ENCODE results near the gene ARL6IP5.

ARL6IP5 gene

DNA sequence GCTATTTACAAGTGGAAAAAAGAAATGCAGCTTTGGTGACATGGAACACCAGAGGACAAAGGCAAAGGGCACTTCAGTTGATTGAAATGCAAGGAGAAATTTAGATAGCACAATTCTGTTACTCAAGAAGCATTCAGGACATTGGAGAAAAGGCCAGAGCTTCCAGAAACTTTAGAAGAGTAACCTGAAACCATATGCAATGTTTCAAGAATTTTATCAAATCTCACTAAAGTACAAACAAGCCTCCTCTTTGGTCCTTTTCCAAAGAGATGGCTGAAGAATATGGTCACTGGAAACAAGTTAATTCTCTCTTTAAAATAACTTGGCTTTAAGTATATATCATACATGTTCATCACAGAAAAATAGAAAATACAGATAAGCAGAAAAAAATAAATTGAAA, 52.3 kb downstream of the ARL6IP5 start:
- TF ChIP-seq CTCF (IDR thresholded peaks at IDR 0.05), result no peak

DNA sequence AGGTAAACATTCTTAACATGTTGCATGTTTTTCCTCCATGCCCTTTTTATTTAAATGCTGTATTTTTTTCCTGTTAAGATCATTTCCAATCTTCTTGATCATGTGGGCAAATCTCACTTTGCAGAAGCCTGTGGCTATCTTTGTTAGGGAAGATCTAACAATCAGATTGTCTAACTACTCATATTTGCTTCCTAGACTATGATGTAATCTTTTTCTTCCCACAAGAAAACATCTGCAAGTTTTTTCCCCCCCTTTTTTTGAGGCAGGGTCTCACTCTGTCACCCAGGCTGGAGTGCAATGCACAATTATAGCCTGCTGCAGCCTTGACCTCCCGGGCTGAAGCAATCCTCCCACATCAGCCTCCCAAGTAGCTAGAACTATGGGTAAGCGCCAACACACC, 52.7 kb downstream of the ARL6IP5 start:
- TF ChIP-seq CTCF (IDR thresholded peaks at IDR 0.05), result no peak

GRCh38 chr3:69141313-69141712, 56.6 kb downstream of the ARL6IP5 start:
- no peak for TF ChIP-seq CTCF (IDR thresholded peaks at IDR 0.05)

DNA sequence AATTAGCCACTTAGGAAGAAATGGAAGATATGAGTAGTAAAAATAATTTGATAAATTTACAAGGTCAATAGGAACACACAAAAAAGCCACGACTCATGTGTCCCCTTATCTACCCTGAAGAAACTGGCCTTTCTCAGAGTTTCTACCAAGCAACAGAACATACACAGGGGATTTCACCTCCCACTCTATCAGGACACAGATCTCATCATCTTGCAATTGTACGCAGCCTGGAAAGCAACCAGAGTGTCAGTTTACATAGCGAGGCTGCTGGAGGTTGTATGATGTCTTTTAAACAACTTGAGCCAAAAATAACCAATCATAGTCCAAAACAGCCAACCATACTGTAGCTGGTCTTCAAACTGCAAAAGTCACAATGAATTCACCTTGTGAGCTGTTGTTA, 57.4 kb downstream of the ARL6IP5 start:
- TF ChIP-seq CTCF (IDR thresholded peaks at IDR 0.05), result no peak

GRCh38 chr3:69142797-69143454, 58.2 kb downstream of the ARL6IP5 start:
- TF ChIP-seq CTCF (IDR thresholded peaks at IDR 0.05), result no peak

GRCh38 chr3:69143612-69144011, 58.9 kb downstream of the ARL6IP5 start:
- no peak for TF ChIP-seq CTCF (IDR thresholded peaks at IDR 0.05)

DNA sequence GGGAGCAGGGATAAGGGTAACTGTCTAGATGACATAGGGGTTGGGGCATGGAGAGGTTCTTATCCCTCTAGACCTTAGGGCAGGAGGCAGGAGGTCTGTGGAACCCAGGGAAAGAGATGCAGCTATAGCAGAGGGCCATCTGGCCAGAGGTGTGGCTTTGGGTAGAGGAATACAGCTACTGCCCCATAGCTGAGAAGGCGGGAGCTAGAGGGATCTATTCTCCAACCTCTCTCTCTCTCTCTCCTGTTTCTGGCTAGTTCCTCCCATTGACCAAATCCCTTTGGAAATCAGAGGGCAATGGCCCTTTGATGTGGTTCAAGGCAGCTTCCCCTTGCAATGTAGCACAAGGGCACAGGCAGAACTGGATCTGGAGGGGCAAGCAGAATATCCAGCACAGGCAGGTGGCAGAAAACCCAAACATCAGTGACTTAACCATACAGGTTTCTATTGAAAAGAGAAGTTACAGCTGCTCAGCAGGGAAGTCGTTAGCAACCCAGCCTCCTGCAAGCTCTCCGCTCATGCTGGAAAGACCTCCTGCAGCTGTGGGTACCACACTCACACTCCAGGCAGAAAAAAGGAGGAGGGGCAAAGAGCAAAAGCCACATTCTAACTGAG, 60.0 kb downstream of the ARL6IP5 start:
- no peak for TF ChIP-seq CTCF (IDR thresholded peaks at IDR 0.05)
